Cardiac fibroblast (primary cell): ENCODE results near the gene KCNMA1.

Experiments
- DNase-seq, 2 donors: peaks; one replicate each; pipeline versions ENCODE4 v3.0.0 to v3.0.0-alpha.2; 2010; ENCODE audit warnings: low read depth in 2 of 2
- H3K4me3 ChIP-seq, 2 donors: replicated peaks in 1 of 2; 1 replicate in 1 of 2; 2 replicates in 1 of 2; pipeline ENCODE4 v1.5.1; 2011; ENCODE audit warnings: low read depth in 2 of 2, low read length in 2 of 2, mild to moderate bottlenecking in 2 of 2, moderate library complexity in 1 of 2
- TF ChIP-seq, protein P1 (sequence below): IDR thresholded peaks from one replicate; pipeline ENCODE4 v1.5.1; 2011; ENCODE audit warnings: low read depth, mild to moderate bottlenecking, low read length, inconsistent platforms

KCNMA1 gene

DNA sequence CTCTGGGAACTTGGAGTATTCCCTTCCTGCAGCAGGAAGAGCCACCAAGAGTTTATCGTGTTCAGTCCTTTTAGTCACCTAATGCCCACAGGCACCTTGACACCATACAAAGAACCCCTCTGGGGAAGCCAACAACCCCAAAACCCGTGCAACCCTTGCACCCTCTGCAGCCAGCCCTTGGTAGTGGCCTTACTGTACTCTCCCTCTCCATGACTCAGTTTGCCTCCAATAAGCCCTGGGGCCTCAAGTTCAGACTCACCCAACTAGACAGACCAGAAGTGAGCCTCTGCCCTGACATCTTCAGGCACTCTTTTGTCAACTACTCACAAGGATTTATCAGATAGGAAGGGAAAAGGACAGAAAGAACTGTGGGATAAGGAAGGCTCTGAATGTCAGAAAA is 30.9 kb downstream of the KCNMA1 start:
- TF ChIP-seq, protein P1, sequence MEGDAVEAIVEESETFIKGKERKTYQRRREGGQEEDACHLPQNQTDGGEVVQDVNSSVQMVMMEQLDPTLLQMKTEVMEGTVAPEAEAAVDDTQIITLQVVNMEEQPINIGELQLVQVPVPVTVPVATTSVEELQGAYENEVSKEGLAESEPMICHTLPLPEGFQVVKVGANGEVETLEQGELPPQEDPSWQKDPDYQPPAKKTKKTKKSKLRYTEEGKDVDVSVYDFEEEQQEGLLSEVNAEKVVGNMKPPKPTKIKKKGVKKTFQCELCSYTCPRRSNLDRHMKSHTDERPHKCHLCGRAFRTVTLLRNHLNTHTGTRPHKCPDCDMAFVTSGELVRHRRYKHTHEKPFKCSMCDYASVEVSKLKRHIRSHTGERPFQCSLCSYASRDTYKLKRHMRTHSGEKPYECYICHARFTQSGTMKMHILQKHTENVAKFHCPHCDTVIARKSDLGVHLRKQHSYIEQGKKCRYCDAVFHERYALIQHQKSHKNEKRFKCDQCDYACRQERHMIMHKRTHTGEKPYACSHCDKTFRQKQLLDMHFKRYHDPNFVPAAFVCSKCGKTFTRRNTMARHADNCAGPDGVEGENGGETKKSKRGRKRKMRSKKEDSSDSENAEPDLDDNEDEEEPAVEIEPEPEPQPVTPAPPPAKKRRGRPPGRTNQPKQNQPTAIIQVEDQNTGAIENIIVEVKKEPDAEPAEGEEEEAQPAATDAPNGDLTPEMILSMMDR = no peak
- no peak overlapping the region for H3K4me3 ChIP-seq

DNA sequence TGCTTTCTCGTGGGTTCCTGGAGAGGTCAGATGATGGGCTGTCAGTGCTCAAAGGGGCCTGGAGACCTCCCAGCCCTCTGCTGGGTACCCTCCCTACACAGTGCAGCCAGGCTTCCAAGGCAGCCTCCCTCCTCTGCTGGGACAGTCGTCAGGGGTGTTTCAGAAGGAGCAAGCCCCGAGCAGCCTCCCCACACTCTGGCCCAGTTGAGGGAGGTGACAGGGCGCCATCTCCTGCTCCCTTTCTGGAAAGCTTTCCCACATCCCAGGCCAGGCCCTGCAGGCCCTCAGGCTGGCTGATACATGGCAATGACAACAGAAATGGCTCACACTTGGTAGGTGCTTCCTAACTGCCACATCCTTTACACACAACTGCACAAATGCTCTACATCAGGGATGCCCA is 32.1 kb downstream of the KCNMA1 start:
- H3K4me3 ChIP-seq = no peak overlapping the region
- no peak for DNase-seq
- TF ChIP-seq, protein P1 = no peak

More for the DNA sequence above, 30.9 kb downstream of the KCNMA1 start:
- no peak for DNase-seq

DNA sequence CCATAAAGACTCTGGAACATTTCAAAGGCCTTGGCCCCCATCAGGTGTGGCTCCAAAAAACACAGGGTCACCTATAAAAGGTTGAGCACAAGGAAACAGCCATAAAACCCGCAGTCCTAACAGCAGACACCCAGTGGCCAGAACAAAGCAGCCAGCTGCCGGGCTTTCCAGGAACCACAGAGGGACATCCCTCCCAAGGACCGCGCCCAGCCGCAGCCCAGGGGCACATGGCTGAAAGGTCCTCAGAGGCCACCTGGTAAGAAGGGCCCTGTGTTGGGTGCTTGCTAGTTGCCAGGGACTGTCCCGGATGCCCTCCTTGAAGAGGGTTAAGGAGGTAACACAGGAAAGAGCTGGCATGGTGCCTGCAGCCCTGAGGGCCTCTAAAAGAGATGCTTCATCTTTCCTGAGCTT is 32.7 kb downstream of the KCNMA1 start:
- TF ChIP-seq, protein P1 = no peak
- no peak for DNase-seq

DNA sequence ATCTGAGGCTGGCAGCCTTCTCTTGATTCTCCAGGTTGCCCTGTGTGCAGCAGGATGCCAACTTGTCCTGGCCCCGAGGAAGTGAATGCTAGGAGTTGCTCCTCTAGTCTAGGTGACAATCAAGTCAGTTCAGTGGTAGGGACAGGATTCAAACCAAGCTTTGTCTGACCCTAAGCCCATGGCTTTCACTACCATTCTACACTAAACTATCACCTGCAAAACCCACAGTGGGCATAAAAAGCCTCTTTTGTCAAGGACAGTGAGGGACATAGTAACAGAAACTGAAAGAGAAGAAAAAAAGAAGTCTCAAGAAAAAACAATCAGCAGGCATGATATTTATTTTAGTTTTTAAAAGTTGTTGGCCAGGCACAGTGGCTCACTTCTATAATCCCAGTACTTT is 33.5 kb downstream of the KCNMA1 start:
- TF ChIP-seq, protein P1 = no peak

More for the DNA sequence above, 32.7 kb downstream of the KCNMA1 start:
- no peak overlapping the region for H3K4me3 ChIP-seq

DNA sequence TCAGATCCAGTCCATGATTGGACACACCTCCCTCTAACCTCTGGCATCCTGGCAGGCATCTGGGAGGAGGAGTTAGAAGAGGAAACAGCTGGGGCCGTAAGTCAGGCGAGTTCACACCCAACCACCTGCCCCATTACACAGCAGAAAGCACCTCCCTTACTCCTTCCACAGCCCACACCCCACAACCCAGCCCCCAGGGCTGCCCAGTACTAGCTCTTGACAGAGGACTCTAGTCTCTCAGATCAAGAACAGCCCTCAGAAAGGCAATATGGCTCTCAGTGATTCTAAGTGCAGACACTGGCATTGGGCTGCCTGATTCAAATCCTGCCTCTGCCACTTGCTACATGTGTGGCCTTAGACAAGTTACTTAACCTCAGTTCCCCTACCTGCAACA is 34.1 kb downstream of the KCNMA1 start:
- no peak for DNase-seq
- TF ChIP-seq, protein P1 = no peak
- H3K4me3 ChIP-seq = no peak overlapping the region

More for the DNA sequence above, 33.5 kb downstream of the KCNMA1 start:
- no peak for DNase-seq
- no peak overlapping the region for H3K4me3 ChIP-seq

DNA sequence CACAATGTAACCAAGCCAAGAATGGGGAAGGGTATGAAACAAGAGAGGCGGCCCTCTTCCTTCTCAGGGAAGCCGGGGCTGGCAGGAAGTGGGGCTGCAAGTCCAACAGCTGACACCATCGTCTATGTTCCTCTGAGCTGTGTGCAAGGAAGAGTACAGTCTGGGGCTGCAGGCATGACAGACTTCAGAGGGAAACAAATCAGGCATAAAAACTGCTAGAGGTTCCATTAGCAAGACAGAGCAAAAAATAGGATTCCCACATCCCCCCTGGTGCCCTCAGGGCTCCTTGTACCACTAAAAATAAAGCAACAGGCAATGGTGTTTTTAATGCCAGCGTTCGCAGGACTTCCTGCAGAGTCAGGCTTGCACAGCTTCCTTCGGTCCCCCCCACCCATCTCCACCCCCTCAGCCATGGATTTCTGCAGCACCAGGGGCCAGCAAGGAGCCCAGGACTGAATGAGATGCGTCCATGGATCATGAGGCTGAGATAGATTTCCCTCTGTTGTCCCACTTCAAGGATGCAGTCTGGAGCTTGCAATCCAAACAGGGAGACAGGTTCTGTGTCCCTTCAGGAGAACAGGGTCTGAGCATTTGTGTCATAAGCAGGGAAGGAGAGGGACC is 34.6 kb downstream of the KCNMA1 start:
- no peak for DNase-seq
- TF ChIP-seq, protein P1 = no peak
- H3K4me3 ChIP-seq = no peak overlapping the region
